ENCODE measurements around the gene TBX6. TPM values are rescaled to one million over a fixed set of nuclear protein-coding genes. Genes with fewer than 3 reads are reported as not detected.

The TBX6 gene
- total RNA-seq, 2 donors from 2014 or later: 3.0 to 6.3 TPM

DNA sequence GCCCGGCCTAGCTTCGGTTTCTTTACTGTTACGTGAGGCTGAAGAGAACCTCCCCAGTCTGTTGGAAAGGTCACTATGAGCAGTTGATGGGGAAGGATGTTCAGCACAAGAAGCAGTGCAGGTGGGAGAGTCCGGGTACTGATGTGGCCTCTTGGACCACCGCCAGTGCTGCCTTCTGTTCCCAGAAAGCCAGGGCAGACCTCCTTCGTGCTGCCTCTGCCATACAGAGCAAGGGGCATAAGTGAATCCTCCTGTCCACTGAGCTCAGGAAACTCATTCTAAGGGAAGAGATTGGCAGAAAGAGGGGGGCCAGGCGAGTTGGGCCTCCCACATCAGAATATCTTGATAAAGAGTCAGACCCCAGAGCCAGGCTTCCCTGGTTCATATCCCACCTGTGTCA lies 12.2 kb downstream of the TBX6 start:
- no peak overlapping the region for H3K4me3 ChIP-seq (ENCODE audit: low read length)
- no peaks in the 10 kb centered on the region for H3K27me3 ChIP-seq (ENCODE audit: control insufficient read depth, insufficient read depth, low read length, poor library complexity, severe bottlenecking)
- Mint-ChIP-seq H3K4me3 (no peak overlapping the region), H3K9me3 (no peaks in the 10 kb centered on the region), H3K27ac (no peak overlapping the region), H3K4me1 (peaks cover 9% of the 10 kb centered on the region), H3K27me3 (ENCODE audit: insufficient read depth) (no peaks in the 10 kb centered on the region), H3K36me3 (ENCODE audit: low read depth) (peaks cover 64% of the 10 kb centered on the region)
- no peak for DNase-seq
- WGBS, 2 experiments (ENCODE audit: insufficient coverage in 1 of 2, insufficient read length in 1 of 2): 94 to 95% methylated on average over 5 to 7 of the region's 7 CpGs
- H3K9me3 ChIP-seq (ENCODE audit: control insufficient read depth, low read length): no peaks in the 10 kb centered on the region
- no peak overlapping the region for H3K9ac ChIP-seq (ENCODE audit: extremely low read depth, low read length, poor library complexity, severe bottlenecking)
- peaks cover 67% of the 10 kb centered on the region for H3K36me3 ChIP-seq (ENCODE audit: control insufficient read depth, insufficient read depth, low read length)
- no peak overlapping the region for H3K27ac ChIP-seq (ENCODE audit: low read depth, low read length)
- TF ChIP-seq, protein P1, sequence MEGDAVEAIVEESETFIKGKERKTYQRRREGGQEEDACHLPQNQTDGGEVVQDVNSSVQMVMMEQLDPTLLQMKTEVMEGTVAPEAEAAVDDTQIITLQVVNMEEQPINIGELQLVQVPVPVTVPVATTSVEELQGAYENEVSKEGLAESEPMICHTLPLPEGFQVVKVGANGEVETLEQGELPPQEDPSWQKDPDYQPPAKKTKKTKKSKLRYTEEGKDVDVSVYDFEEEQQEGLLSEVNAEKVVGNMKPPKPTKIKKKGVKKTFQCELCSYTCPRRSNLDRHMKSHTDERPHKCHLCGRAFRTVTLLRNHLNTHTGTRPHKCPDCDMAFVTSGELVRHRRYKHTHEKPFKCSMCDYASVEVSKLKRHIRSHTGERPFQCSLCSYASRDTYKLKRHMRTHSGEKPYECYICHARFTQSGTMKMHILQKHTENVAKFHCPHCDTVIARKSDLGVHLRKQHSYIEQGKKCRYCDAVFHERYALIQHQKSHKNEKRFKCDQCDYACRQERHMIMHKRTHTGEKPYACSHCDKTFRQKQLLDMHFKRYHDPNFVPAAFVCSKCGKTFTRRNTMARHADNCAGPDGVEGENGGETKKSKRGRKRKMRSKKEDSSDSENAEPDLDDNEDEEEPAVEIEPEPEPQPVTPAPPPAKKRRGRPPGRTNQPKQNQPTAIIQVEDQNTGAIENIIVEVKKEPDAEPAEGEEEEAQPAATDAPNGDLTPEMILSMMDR (conservative IDR thresholded peaks at IDR 0.05): no peak
- H3K4me1 ChIP-seq (ENCODE audit: control insufficient read depth, insufficient read depth, low read length): peaks cover 3% of the 10 kb centered on the region

DNA sequence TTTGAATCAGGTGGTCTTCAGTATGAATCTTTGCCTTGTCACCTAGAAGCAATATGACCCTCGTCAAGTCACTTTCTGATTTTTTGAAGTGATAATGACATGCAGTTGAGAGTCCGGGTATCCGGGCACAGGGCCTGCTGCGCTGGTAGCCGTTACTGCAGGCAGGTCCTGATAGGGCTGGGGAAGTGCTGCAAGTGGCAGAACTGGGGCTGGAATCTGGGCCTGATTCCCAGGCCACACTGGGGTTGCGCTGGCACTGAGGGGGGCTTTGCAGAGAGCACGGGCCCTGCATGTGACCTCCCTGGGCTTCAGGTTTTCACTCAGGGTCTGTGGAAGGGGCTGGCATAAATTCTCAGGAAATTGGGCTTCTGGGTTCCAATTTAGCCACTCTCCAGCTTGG lies 13.0 kb downstream of the TBX6 start:
- no peak overlapping the region for H3K27ac Mint-ChIP-seq
- H3K27ac ChIP-seq (ENCODE audit: low read depth, low read length): no peak overlapping the region
- TF ChIP-seq, protein P1 (conservative IDR thresholded peaks at IDR 0.05): no peak
- H3K9ac ChIP-seq (ENCODE audit: extremely low read depth, low read length, poor library complexity, severe bottlenecking): no peak overlapping the region
- no peak for DNase-seq
- peaks cover 59% of the 10 kb centered on the region for H3K36me3 Mint-ChIP-seq (ENCODE audit: low read depth)
- H3K36me3 ChIP-seq (ENCODE audit: control insufficient read depth, insufficient read depth, low read length): peaks cover 61% of the 10 kb centered on the region
- no peaks in the 10 kb centered on the region for H3K9me3 Mint-ChIP-seq
- H3K27me3 Mint-ChIP-seq (ENCODE audit: insufficient read depth): no peaks in the 10 kb centered on the region
- no peaks in the 10 kb centered on the region for H3K9me3 ChIP-seq (ENCODE audit: control insufficient read depth, low read length)
- H3K4me1 ChIP-seq (ENCODE audit: control insufficient read depth, insufficient read depth, low read length): peaks cover 3% of the 10 kb centered on the region
- 93 to 98% methylated on average over 7 of the region's 7 CpGs for WGBS, 2 experiments (ENCODE audit: insufficient coverage in 1 of 2, insufficient read length in 1 of 2)
- H3K4me3 ChIP-seq (ENCODE audit: low read length): no peak overlapping the region
- peaks cover 9% of the 10 kb centered on the region for H3K4me1 Mint-ChIP-seq
- H3K4me3 Mint-ChIP-seq: no peak overlapping the region
- no peaks in the 10 kb centered on the region for H3K27me3 ChIP-seq (ENCODE audit: control insufficient read depth, insufficient read depth, low read length, poor library complexity, severe bottlenecking)

DNA sequence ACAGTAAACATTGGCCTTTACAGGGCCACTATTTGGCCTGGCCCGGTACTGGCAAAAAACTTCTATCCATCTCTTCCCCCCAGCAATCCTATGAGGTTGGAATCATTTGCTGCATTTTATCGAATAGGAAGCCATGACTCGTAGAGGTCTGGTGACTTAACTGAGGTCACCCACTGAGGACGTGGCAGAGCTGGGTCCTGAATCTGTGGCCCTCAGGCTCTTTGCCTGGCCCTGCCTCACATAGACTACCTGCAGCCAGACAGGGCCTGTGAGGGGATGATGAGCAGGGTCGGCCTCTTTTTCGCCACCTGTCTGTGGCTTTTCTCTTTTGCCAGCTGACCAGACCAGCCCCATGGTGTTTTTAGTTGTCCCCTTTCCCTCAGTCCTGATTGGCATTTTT lies 14.1 kb downstream of the TBX6 start:
- Histone ChIP-seq H3K27me3 (ENCODE audit: control insufficient read depth, insufficient read depth, low read length, poor library complexity, severe bottlenecking) (no peaks in the 10 kb centered on the region), H3K9ac (ENCODE audit: extremely low read depth, low read length, poor library complexity, severe bottlenecking) (peak overlapping the region; percentile 84), H3K4me3 (ENCODE audit: low read length) (peak overlapping the region; percentile 93), H3K4me1 (ENCODE audit: control insufficient read depth, insufficient read depth, low read length) (peaks cover 3% of the 10 kb centered on the region), H3K9me3 (ENCODE audit: control insufficient read depth, low read length) (no peaks in the 10 kb centered on the region), H3K36me3 (ENCODE audit: control insufficient read depth, insufficient read depth, low read length) (peaks cover 50% of the 10 kb centered on the region), H3K27ac (ENCODE audit: low read depth, low read length) (no peak overlapping the region)
- Mint-ChIP-seq H3K4me3 (peak overlapping the region; percentile 87), H3K27ac (no peak overlapping the region), H3K27me3 (ENCODE audit: insufficient read depth) (no peaks in the 10 kb centered on the region), H3K9me3 (no peaks in the 10 kb centered on the region), H3K36me3 (ENCODE audit: low read depth) (peaks cover 49% of the 10 kb centered on the region), H3K4me1 (peaks cover 9% of the 10 kb centered on the region)
- TF ChIP-seq, protein P1 (conservative IDR thresholded peaks at IDR 0.05): peak; percentile 10
- DNase-seq: no peak
- 91 to 98% methylated on average over 6 of the region's 6 CpGs for WGBS, 2 experiments (ENCODE audit: insufficient coverage in 1 of 2, insufficient read length in 1 of 2)

Measured in endodermal cell (in vitro differentiated cells).